SIG-M5 treated with dmso at 0.1 percent for 504 hours (cell line): ENCODE results near the gene CCDC14.
A peak's percentile ranks its signal among the peaks of the same experiment; 100 is the strongest.
"Not testable (repeated sequence)": the region's sequence is repeated elsewhere in the genome, so short reads cannot be mapped to it uniquely, and the experiment has no call there.

ENCODE experiments used
- DNase-seq: peaks from one replicate; lab custom pipeline; 2025; ENCODE audit not compliant: unreplicated experiment; lab: John Stamatoyannopoulos, UW

The CCDC14 gene, protein sequence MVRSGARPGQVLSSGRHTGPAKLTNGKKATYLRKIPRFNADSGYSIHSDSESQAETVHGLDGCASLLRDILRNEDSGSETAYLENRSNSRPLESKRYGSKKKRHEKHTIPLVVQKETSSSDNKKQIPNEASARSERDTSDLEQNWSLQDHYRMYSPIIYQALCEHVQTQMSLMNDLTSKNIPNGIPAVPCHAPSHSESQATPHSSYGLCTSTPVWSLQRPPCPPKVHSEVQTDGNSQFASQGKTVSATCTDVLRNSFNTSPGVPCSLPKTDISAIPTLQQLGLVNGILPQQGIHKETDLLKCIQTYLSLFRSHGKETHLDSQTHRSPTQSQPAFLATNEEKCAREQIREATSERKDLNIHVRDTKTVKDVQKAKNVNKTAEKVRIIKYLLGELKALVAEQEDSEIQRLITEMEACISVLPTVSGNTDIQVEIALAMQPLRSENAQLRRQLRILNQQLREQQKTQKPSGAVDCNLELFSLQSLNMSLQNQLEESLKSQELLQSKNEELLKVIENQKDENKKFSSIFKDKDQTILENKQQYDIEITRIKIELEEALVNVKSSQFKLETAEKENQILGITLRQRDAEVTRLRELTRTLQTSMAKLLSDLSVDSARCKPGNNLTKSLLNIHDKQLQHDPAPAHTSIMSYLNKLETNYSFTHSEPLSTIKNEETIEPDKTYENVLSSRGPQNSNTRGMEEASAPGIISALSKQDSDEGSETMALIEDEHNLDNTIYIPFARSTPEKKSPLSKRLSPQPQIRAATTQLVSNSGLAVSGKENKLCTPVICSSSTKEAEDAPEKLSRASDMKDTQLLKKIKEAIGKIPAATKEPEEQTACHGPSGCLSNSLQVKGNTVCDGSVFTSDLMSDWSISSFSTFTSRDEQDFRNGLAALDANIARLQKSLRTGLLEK

DNA sequence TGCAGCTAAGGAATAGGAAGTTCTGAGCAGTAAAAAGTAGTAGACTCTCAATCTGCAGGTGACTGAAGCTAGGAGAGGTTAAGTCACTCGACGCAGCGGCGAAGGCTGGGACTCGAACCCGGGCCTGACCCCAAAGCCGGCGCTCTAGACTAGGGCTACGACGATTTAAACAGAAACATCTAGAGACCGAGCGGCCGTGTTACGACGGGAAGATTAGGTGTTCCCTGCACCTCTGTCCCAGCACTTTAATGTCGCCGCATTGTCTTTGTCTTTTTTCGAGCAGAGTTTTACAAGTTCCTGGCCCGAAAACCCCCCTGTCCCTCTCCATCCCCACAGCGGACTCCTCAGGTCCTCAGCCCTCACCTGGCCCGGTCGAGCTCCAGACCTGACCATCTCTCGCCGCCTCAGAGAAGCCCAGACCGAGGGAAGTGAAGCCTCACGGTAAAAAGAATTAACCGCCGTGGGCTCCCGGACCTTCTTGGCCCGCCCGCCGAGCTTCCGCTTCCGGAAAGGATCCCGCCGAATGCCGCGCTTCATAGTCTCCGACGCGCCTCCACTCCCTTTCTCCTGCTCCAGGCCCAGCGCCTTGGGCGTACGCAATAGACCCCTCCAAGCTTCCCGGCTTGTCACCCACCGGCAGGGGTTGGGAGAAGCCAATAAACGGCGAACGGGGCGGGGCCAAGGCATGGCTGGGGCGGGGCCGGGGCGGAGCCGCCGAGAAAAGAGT, at the start of gene CCDC14:
Gene CCDC14 (minus strand): TSS at position 449 of the 727 bp plus-strand sequence. CDS start 56 bp downstream, at position 393.
- DNase-seq, result peak; percentile 96

DNA sequence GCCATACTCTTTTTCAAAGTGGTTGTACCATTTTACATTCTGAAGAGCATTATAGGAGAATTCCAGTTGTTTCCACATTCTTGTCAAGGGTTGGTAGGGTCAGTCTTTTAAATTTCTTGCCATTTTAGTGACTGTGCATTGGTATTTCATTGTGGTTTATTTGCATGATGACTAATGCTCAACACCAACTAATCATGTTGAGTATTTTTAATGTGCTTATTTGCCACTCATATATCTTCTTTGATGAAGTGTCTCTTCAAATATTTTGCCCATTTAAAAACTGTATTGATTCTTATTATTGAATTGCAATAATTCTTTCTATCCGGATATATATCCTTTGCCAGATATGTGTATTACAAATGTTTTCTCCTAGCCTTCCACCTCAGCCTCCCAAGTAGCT, 47.3 kb upstream of the CCDC14 start:
- DNase-seq, result not testable (repeated sequence)

DNA sequence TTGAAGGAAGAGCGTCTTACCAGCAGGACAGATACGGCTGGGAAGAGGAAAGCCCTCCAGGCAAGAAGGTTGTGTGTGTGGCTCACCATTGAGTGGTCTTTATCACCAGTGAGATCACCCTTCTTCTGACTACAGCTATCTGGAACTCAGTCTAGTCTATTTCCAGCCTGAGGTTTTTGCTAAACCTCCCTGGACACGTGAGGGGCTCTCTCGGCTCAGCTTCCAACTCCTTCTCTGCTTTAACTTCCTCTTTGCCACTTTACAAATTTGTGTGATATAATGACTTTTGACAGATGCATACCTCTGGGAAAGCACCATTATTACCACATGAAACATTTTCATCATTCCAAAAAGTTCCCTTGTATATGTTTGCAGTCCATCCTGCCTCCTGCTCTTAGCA, 46.2 kb upstream of the CCDC14 start:
- DNase-seq, result peak; percentile 22

GRCh38 chr3:124002405-124003079, 41.5 kb upstream of the CCDC14 start:
- not testable (repeated sequence) for DNase-seq

DNA sequence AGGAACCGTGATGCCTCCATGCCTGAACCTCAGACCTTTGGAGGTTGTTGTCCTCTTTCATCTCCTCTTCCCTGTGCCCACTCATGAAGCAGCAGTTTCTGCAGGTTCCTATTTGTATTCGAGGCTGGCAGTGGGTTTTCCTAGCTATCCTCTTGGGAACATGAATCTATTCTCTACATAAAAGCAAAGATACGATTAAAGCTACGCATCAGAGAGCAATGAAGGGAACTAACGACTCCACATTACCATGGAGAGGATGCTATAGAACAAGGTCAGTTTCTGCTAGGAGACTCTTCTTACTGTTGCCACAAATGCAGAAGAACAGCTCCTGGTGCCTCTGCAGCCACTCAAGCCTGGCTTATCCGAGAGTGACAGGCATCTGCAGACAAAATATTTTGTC, 40.3 kb upstream of the CCDC14 start:
- not testable (repeated sequence) for DNase-seq

DNA sequence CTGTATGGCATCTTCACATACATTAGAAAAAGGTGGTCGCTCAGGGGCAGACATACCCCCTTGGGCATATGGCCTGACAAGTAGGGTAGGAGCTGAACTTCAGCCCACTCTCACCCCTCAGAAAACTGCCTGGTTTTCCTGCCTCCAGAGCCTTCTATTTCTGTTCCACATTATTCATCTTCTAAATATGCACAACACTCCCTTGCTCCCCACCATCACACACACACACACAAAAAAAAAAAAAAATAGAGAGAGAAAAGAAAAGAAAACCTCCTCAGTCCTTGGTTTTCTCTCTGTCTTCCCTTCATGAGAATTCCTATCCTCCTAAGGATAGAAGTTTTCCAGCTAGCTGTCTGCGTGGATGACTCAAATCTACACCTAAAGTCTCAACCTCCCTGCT, 36.5 kb upstream of the CCDC14 start:
- no peak for DNase-seq

DNA sequence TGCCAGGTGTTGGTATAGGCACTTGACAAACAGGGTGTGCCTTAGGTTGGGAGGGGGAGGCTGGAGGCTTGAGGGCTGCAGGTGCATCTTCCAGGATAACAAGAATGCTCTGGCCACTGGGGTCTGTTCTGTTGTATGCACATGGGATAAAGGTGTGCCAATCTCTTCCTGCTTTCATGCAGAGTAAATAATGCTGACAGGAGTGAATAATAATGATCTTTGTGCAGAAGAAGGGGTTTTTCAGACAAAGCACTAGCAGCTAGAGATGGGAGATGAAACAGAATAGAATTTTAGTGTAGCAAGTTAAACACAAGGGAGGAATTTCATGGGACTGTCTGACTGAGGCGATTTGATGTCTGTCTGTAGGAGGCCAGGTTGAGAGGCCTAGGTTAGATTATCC, 32.8 kb upstream of the CCDC14 start:
- no peak for DNase-seq

- DNase-seq, result not testable (repeated sequence)
These were observed 30.9 kb upstream of the CCDC14 start, which contains the start of gene ROPN1 for GRCh38 chr3:123991730-123992588. Gene ROPN1, minus strand, starts transcription at chr3:123992124. Its CDS starts 11,643 bp downstream, at chr3:123980481.

- no peak for DNase-seq
These were observed 25.4 kb upstream of the CCDC14 start for GRCh38 chr3:123986427-123986826.

DNA sequence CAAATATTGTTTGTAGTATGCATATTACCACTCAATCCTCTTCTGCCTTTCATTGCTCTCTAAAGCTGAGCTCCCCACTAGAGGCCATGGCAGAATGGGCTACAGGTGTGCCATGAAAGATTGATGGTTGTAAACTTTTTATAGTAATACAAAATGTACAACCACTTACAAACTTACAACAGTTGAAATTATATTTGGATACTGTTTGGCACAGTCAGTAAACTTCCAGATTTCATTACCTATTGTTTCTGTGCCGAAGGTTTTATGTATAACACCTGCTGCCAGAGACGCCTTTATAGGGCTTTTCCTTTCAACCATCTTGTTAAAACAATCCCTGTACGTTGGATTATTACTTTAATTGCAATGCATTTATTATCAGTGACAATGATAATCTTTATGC, 23.9 kb upstream of the CCDC14 start:
- DNase-seq, result no peak

GRCh38 chr3:123984350-123984749, 23.3 kb upstream of the CCDC14 start:
- no peak for DNase-seq

DNA sequence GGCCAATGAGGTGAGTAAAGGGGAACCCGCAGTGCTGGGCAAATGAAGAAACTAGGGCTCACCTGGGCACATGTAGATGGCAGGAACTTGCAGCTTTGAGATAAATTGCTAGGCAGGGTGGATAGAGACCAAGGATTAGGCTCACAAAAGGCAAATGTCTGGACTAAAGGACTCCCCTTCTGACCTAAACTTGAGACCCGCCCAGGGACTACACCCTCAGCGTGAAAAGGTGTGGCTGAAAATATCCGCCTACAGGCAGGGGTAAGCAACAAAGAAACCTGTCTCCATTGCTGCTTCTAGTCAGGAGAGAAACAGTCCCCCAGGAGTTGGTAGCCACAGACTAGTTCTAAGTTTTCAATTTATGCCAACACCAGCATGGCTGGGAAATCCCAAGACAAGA, 20.3 kb upstream of the CCDC14 start:
- DNase-seq, result not testable (repeated sequence)

GRCh38 chr3:123980539-123980938, 19.5 kb upstream of the CCDC14 start:
- DNase-seq, result no peak

DNA sequence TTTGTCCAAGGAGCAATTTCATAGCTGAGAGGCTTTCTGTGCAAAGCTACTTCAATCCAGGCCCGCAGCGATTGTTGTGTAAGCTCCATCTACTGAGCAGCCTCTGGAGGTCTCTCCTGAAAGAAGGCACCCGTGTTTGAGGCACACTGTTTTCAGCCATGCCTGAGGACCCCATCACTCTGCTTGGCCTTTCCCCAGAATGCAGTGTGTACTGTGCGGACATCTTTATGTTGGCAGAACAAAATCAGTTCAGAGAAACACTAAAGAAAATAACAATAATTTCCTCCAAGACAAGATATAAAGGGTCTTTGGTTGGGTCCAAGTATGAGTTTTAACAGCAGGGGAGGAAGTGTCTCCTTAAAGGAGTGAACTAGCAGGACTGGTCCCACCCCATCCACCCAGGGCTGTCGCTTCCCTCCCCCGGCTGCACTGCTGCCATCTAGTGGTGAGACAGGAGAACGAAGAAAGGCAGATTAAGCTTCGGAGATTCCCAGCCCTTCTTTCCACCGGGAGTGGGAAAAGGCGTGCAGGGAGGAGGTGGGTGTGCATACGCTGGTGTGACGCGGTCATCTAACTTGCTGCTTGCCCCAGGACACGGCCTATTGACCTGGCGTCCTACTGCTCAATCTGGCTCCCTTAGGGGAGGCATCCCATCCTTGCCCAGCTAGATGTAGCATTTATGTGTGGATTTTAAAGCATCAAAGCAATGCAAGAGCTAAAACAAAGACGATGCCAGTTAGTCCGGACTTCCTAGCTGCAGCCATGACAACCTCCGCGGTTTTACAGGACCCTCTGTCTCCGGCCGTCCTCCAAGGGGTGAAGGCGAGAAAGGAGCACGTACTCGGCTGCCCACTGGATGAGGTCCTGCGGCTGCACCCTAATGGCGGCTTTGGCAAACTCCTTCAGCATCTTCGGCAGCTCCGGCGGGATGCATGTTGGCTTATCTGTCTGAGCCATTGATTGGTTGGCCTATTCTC, 18.8 kb upstream of the CCDC14 start:
- not testable (repeated sequence) for DNase-seq

DNA sequence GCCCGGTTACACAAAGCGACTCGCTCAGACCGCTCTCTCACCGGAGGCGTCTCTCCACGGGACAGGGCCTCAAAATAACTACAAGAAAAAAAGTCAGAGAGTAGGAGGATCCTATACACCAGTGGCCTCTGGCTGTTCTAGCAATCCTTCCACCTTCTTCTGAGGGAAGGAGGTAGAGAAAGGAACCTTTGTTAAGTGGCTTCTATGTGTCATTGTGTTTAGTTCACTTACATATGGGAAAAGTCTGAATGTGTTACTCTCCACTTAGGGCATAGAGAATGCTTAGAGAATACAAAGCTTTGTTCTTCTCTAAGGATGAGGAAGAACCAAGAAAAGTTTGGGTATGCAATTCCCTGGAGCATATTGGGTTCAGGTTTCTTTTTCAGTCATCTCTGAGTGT, 15.9 kb upstream of the CCDC14 start:
- not testable (repeated sequence) for DNase-seq

- not testable (repeated sequence) for DNase-seq
These were observed 15.3 kb upstream of the CCDC14 start for GRCh38 chr3:123976181-123976898.

GRCh38 chr3:123975030-123975429, 14.0 kb upstream of the CCDC14 start:
- not testable (repeated sequence) for DNase-seq

DNA sequence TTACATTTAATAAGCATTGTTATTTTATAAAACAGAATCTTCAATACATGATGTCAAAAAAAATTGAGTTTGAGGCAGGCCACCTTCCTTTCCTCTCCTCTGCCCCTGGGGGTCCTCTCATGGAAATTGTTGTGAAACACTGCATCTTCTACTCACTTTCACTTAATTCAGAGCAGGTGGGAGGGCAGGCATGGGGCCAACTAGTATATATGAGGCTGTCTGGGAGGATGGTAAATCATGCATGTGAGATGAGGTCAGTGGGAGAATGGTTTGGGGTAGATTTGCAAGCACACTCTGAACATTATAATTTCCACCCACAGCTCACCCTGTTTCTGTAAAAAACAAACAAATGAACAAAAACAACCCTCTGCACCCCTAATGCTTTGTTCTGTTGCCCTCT, 10.4 kb upstream of the CCDC14 start:
- DNase-seq, result no peak
